ENCODE data around the gene ATF6. TPM values are rescaled to one million over a fixed set of nuclear protein-coding genes. Genes with fewer than 3 reads are reported as not detected.

Gene ATF6
- total and polyA plus RNA-seq, 9 of the 15 experiments (the other 6 are each of a cell fraction or from before 2014, with no cell fraction given): 11.7 to 32.4 (median 20.4) TPM

GRCh38 chr1:161720422-161720821 lies 45.7 kb upstream of the ATF6 start (continued):
- TF ChIP-seq REST (IDR thresholded peaks at IDR 0.05; ENCODE audit: borderline replicate concordance) (no peak), REST (CRISPR knock-in tag; IDR thresholded peaks at IDR 0.05; ENCODE audit: low read depth) (no peak), RBBP5 (IDR thresholded peaks at IDR 0.05; ENCODE audit: borderline replicate concordance, insufficient read depth, low read length, poor library complexity, severe bottlenecking) (no peak)
